8988T (cell line): ENCODE data around the gene C16orf89.
"Not testable (repeated sequence)": the region's sequence is repeated elsewhere in the genome, so short reads cannot be mapped to it uniquely, and the experiment has no call there.

Experiments
- DNase-seq: peaks from one replicate; pipeline ENCODE4 v3.0.0; 2011

The C16orf89 gene

GRCh38 chr16:5084099-5084731 lies 18.5 kb upstream of the C16orf89 start:
- DNase-seq, result not testable (repeated sequence)

GRCh38 chr16:5083646-5084045 lies 17.9 kb upstream of the C16orf89 start:
- DNase-seq, result not testable (repeated sequence)

DNA sequence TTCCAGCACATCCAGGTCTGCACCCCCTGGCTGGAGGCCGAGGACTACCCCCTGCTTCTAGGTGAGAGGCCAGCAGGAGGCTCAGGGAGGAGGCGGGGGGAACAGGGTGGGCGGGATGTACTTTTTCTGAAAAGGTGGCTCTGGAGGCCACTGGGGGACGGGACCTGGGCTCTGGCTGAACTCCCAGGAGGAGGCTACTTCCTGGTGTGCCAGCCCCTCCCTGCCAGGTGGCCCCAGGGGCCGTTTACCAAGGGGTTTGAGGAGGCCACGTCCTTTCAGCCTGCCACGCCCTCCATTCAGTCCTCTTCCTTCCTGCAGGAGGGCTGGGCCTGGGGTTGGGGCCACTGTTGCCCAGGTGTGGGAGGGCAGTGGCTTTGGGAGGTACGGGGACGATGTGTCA lies 15.2 kb upstream of the C16orf89 start:
- DNase-seq, result not testable (repeated sequence)

GRCh38 chr16:5080461-5080860 lies 14.7 kb upstream of the C16orf89 start:
- DNase-seq, result not testable (repeated sequence)

GRCh38 chr16:5078626-5079025 lies 12.9 kb upstream of the C16orf89 start:
- no peak for DNase-seq

DNA sequence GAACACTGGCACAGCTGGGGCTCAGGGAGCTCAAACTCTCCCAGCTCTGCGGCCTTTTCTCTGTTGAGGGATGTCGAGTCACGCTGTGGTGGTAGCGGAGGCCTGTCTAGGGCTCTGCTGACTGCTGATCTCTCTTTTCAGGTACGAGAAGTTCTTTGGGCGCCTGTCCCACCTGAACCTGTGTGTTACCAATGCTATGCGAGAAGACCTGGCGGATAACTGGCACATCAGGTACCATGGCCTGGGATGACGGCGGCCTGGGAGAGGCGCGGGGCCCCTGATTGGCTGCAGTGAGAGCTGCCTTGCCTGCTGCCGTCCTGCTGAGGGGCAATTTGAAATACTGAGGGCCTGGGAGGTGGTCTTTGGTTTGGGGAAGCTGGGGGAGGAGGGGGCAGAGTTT lies 11.5 kb upstream of the C16orf89 start:
- DNase-seq, result no peak

DNA sequence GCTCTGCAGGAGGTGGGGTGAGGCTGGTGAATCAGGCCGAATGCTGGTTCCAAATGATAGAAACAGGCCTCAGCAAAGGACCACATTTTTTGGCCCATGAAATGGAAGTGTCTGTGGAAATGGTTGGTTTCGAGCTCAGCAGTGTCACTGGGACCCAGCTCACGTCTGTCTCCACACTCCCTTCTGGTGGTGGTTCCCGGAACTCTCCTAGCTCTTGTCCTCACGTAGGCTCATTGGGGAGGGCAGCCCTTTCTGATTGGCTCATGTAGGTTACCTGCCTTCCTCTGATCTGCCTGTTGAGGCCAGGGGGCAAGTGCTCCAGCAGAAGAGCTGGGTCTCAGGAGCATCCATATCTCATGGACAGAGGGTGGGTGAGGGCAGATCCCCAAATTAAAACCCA lies 9.9 kb upstream of the C16orf89 start:
- DNase-seq, result no peak

- DNase-seq, result not testable (repeated sequence)
Measured at GRCh38 chr16:5073771-5074170, 8.0 kb upstream of the C16orf89 start.

- DNase-seq, result no peak
Measured at GRCh38 chr16:5073279-5073629, 7.5 kb upstream of the C16orf89 start.

GRCh38 chr16:5072334-5073278 lies 6.8 kb upstream of the C16orf89 start:
- DNase-seq, result no peak

- DNase-seq, result peak; percentile 66
Measured at GRCh38 chr16:5071681-5072333, 6.1 kb upstream of the C16orf89 start, which contains the start of gene ALG1. TSS of gene ALG1 (plus strand) at chr16:5071843. CDS start at chr16:5071850, 7 bp downstream.

DNA sequence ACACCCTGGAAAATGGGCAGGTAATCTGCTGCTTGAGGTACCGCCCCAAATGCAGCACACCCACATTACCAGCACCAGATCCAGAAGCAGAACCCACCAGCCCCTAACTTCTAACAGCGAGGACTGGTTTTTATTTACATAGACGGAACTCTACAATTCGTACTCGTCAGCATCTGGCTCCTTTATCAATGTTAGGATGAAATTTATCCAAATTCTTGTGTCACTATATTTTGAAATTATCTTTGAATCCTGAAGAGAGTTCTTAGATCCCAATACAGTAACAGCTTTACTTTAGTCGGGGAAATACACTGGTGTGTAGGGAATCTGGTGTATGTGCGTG lies 5.6 kb upstream of the C16orf89 start:
- DNase-seq, result no peak

- no peak for DNase-seq
Measured at GRCh38 chr16:5070431-5071186, 4.9 kb upstream of the C16orf89 start.

DNA sequence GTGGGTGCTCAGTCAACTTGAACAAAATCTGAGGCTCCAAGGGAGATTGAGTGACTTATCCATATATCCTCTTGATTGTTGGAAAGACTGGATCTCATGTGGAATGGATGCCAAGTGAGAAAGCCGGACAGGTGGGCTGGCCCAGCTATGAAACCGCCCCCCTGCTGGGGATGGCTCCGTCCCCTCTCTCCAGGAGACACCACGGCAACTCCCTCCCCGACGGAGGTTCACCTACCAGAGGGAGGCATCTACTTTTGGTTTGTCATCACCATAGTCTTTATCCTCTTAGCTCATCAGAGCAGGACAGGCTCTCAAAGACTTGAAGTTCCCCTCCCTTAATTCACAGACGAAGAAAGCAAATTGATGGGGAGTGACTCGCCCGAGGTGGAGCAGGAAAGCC lies 4.1 kb upstream of the C16orf89 start:
- no peak for DNase-seq

DNA sequence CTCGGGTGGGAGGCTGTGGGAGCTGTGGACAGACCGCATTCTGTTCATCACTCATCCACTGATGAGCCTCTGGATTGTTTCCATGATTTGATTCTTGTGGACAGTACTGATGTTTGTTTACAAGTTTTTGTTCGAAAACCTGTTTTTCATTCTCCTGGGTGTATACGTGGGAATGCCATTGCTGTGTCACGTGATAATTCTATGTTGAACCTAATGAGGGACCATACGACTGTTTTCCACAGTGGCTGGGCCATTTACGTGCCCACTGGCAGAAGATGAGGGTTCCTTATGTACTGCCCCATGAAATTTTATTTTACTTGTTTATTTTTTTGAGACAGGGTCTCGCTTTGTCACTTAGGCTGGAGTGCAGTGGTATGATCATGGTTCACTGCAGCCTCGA lies 3.3 kb upstream of the C16orf89 start:
- no peak for DNase-seq

DNA sequence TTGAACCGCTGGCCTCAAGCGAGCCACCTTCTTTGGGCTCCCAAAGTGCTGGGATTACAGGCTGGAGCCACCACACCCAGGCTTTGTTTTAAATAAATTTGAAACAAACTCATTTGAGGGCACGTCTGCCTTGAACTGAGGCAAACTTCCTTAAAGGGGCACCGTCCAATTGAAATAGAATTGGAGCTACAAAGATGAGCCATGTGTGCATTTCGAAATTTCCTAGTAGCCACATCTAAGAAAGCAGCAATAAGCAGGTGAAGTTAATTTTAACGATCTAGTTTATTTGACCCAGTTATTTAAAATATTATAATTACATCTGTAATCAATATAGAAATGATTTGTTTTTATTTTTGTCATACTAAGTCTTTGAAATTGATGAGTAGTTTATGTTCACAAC lies 755 bp upstream of the C16orf89 start:
- no peak for DNase-seq

DNA sequence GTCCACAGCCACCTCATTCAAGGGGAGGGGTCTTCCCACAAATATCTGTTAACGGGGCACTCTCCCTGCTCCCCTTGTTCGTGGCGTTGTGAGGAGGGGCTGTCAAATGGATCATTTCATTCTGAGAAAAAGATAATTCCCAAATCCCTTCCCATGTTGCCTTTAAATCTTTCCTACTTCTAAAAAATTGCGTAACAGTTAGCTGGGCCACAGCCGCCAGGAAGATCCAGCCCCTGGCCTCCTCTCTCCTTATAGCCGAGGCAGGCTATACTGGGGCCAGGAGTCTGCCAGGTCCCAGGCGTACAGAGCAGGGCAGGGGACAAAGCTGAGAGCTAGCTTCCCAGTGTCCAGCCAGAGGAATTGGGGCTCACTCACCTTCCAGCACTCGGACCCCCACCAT lies 430 bp downstream of the C16orf89 start:
- no peak for DNase-seq

DNA sequence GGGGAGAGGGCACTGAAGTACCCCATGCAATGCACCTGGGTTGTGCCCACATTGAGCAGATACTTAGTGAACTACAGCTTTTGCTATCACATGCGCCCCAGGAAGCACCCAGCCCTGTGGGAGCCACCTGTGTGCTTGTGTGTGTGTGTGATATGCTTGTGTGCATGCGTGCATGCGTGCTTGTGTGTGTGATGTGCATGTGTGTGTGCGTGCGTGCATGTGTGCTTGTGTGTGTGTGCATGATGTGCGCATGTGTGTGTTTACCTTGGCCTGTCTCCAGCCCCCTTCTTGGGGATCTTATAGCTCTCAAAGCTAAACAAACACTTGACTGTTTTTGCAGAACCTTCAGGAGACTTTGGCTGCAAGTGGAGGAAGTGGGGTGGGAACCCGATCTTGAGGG lies 841 bp downstream of the C16orf89 start:
- no peak for DNase-seq

- DNase-seq, result no peak
Measured at GRCh38 chr16:5062790-5063765, 2.7 kb downstream of the C16orf89 start.

- no peak for DNase-seq
Measured at GRCh38 chr16:5062051-5062450, 3.7 kb downstream of the C16orf89 start.

DNA sequence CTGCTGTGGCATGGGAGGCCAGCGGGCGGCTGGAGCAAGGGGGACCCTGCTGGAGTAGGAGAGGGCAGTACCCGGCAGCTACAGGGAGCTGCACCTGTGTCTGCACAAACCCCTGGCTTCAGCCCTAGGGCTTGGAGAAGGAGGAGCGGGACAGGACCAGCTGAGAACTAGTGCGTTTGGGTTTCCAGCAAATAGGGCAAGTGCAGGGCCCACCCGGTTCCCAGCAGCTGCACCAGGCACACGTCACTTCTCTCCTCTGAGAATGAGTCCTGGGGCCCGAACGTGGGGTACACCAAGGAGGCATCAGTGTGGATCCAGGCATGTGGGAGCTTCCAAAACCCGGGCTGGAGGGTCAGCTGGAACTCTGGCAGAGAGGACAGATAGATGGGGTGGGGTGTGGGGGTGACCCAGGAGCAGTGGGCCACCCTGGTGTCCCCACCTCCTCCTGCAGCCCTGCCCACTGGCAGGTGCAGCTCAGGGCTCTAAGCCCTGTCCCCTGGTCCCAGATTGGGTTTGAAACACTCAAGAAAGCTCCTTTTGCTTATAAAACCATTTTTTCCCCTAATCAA lies 5.6 kb downstream of the C16orf89 start:
- no peak for DNase-seq
